ENCODE data around the gene CTNNB1.

The CTNNB1 gene

GRCh38 chr3:41219424-41219823 lies 20.1 kb downstream of the CTNNB1 start:
- no peak for DNase-seq (ENCODE audit: low read depth in 2 of 2)

- DNase-seq (ENCODE audit: low read depth in 2 of 2): no peak
Measured at GRCh38 chr3:41220906-41221677, 21.8 kb downstream of the CTNNB1 start.

- DNase-seq (ENCODE audit: low read depth in 2 of 2): no peak
Measured at GRCh38 chr3:41222012-41222411, 22.7 kb downstream of the CTNNB1 start.

GRCh38 chr3:41222501-41222900 lies 23.2 kb downstream of the CTNNB1 start:
- DNase-seq (ENCODE audit: low read depth in 2 of 2): no peak

GRCh38 chr3:41223078-41223477 lies 23.8 kb downstream of the CTNNB1 start:
- DNase-seq (ENCODE audit: low read depth in 2 of 2): no peak

GRCh38 chr3:41223691-41224090 lies 24.4 kb downstream of the CTNNB1 start:
- DNase-seq (ENCODE audit: low read depth in 2 of 2): no peak

GRCh38 chr3:41224120-41224806 lies 25.0 kb downstream of the CTNNB1 start:
- DNase-seq (ENCODE audit: low read depth in 2 of 2): no peak

GRCh38 chr3:41234823-41235721 lies 35.8 kb downstream of the CTNNB1 start:
- no peak for DNase-seq (ENCODE audit: low read depth in 2 of 2)

GRCh38 chr3:41236228-41236627 lies 36.9 kb downstream of the CTNNB1 start:
- DNase-seq (ENCODE audit: low read depth in 2 of 2): no peak

- DNase-seq (ENCODE audit: low read depth in 2 of 2): no peak
Measured at GRCh38 chr3:41237907-41238306, 38.6 kb downstream of the CTNNB1 start.

- no peak for DNase-seq (ENCODE audit: low read depth in 2 of 2)
Measured at GRCh38 chr3:41239587-41239986, 40.3 kb downstream of the CTNNB1 start.

GRCh38 chr3:41241161-41241560 lies 41.9 kb downstream of the CTNNB1 start:
- DNase-seq (ENCODE audit: low read depth in 2 of 2): no peak

GRCh38 chr3:41241800-41242571 lies 42.7 kb downstream of the CTNNB1 start:
- no peak for DNase-seq (ENCODE audit: low read depth in 2 of 2)

GRCh38 chr3:41243183-41243582 lies 43.9 kb downstream of the CTNNB1 start:
- no peak for DNase-seq (ENCODE audit: low read depth in 2 of 2)

- no peak for DNase-seq (ENCODE audit: low read depth in 2 of 2)
Measured at GRCh38 chr3:41244620-41245336, 45.5 kb downstream of the CTNNB1 start.

- no peak for DNase-seq (ENCODE audit: low read depth in 2 of 2)
Measured at GRCh38 chr3:41247055-41248004, 48.0 kb downstream of the CTNNB1 start.

GRCh38 chr3:41248525-41248924 lies 49.2 kb downstream of the CTNNB1 start:
- DNase-seq (ENCODE audit: low read depth in 2 of 2): no peak

- no peak for DNase-seq (ENCODE audit: low read depth in 2 of 2)
Measured at GRCh38 chr3:41249318-41249717, 50.0 kb downstream of the CTNNB1 start.

- DNase-seq (ENCODE audit: low read depth in 2 of 2): no peak
Measured at GRCh38 chr3:41250825-41251224, 51.5 kb downstream of the CTNNB1 start.

GRCh38 chr3:41251593-41251992 lies 52.3 kb downstream of the CTNNB1 start:
- no peak for DNase-seq (ENCODE audit: low read depth in 2 of 2)
